OCI-LY1 (cell line): ENCODE data around the gene CNST.
A peak's percentile ranks its signal among the peaks of the same experiment; 100 is the strongest.
"Not testable (repeated sequence)": the region's sequence is repeated elsewhere in the genome, so short reads cannot be mapped to it uniquely, and the experiment has no call there.

Experiments used
- H2AFZ ChIP-seq: fragments of 200-600 bp; sonication (generic), shearing (Covaris generic); 2 replicates; pipeline ENCODE4 v1.6.0; 2014; ENCODE audit warnings: antibody characterized with exemption, mild to moderate bottlenecking, low read length
- H3F3A ChIP-seq: fragments of 200-600 bp; sonication (generic), shearing (Covaris generic); 2 replicates; pipeline ENCODE4 v1.6.0; 2014; ENCODE audit warnings: mild to moderate bottlenecking, antibody characterized with exemption, low read length, moderate library complexity; ENCODE audit not compliant: insufficient read depth
- H3K27ac ChIP-seq: fragments of 200-600 bp; sonication (generic); 2 replicates; pipeline ENCODE4 v1.5.1; 2014; ENCODE audit warnings: low read length, mixed run types, mild to moderate bottlenecking, low read depth; ENCODE audit not compliant: poor library complexity, severe bottlenecking
- H3K27me3 ChIP-seq: fragments of 200-600 bp; sonication (generic); 2 replicates; pipeline ENCODE4 v1.6.0; 2014; ENCODE audit warnings: antibody characterized with exemption, mild to moderate bottlenecking, low read length, moderate library complexity; ENCODE audit not compliant: insufficient read depth
- H3K36me3 ChIP-seq: fragments of 200-600 bp; sonication (generic); 2 replicates; pipeline ENCODE4 v1.6.1; 2014; ENCODE audit warnings: mild to moderate bottlenecking, antibody characterized with exemption, low read length, moderate library complexity, mixed read lengths; ENCODE audit not compliant: insufficient read depth
- H3K4me1 ChIP-seq: fragments of 200-600 bp; sonication (generic); 2 replicates; pipeline ENCODE4 v1.5.1; 2014; ENCODE audit warnings: mild to moderate bottlenecking, low read length, moderate library complexity; ENCODE audit not compliant: insufficient read depth, severe bottlenecking
- H3K4me2 ChIP-seq: fragments of 200-600 bp; sonication (generic), shearing (Covaris generic); 2 replicates; pipeline ENCODE4 v1.6.1; 2014; ENCODE audit warnings: low read length
- H3K4me3 ChIP-seq: fragments of 200-600 bp; sonication (generic); 2 replicates; pipeline ENCODE4 v1.5.1; 2014; ENCODE audit warnings: low read length, low read depth, mild to moderate bottlenecking, mixed read lengths; ENCODE audit not compliant: poor library complexity, severe bottlenecking
- H3K79me2 ChIP-seq: fragments of 200-600 bp; shearing (Covaris generic); 2 replicates; pipeline ENCODE4 v1.6.1; 2016; ENCODE audit warnings: mixed run types, low read length, mixed read lengths; ENCODE audit not compliant: insufficient read depth
- H3K9ac ChIP-seq: fragments of 200-600 bp; sonication (generic), shearing (Covaris generic); 2 replicates; pipeline ENCODE4 v1.6.1; 2014; ENCODE audit warnings: mild to moderate bottlenecking, low read length, mixed read lengths
- H3K9me2 ChIP-seq: fragments of 200-600 bp; sonication (generic), shearing (Covaris generic); 2 replicates; pipeline ENCODE4 v1.6.1; 2014; ENCODE audit warnings: low read depth, mild to moderate bottlenecking, low read length, mixed read lengths
- H3K9me3 ChIP-seq: fragments of 200-600 bp; shearing (Covaris generic); 2 replicates; pipeline ENCODE4 v1.6.1; 2014; ENCODE audit warnings: low read length, mixed read lengths
- H4K20me1 ChIP-seq: fragments of 200-600 bp; sonication (generic), shearing (Covaris generic); 2 replicates; pipeline ENCODE4 v1.6.0; 2016; ENCODE audit warnings: mild to moderate bottlenecking, low read length; ENCODE audit not compliant: insufficient read depth
- CTCF ChIP-seq: fragments of 200-600 bp; sonication (generic), shearing (Covaris generic); IDR thresholded peaks from 2 replicates; pipeline ENCODE4 v1.5.1; 2017; ENCODE audit warnings: mild to moderate bottlenecking, antibody characterized with exemption, low read length, moderate library complexity, mixed read lengths
- EZH2 ChIP-seq: fragments of 200-600 bp; sonication (generic), shearing (Covaris generic); IDR thresholded peaks from 2 replicates; pipeline ENCODE4 v1.8.0; 2017; ENCODE audit warnings: borderline replicate concordance, mixed run types, mild to moderate bottlenecking, antibody characterized with exemption, low read length, moderate library complexity, mixed read lengths

The CNST gene

GRCh38 chr1:246559310-246559709 is 6.9 kb upstream of the CNST start:
- Histone ChIP-seq H3K36me3 (peaks cover 73% of the 10 kb centered on the region), H3K4me2 (no peak overlapping the region)

GRCh38 chr1:246560833-246561232 is 5.4 kb upstream of the CNST start:
- not testable (repeated sequence) for H3K27me3 ChIP-seq, H4K20me1 ChIP-seq, H3F3A ChIP-seq, H3K27ac ChIP-seq, H3K4me2 ChIP-seq, H3K4me3 ChIP-seq, H3K9ac ChIP-seq, H2AFZ ChIP-seq, H3K9me2 ChIP-seq, H3K9me3 ChIP-seq
- H3K4me1 ChIP-seq = peaks cover 17% of the 10 kb centered on the region
- peaks cover 22% of the 10 kb centered on the region for H3K79me2 ChIP-seq
- peaks cover 60% of the 10 kb centered on the region for H3K36me3 ChIP-seq

More at GRCh38 chr1:246559310-246559709, 6.9 kb upstream of the CNST start:
- Histone ChIP-seq H4K20me1 (no peaks in the 10 kb centered on the region), H3K9me3 (no peaks in the 10 kb centered on the region), H3K9ac (no peak overlapping the region), H3K27me3 (no peaks in the 10 kb centered on the region), H3K4me3 (no peak overlapping the region), H3K4me1 (peaks cover 5% of the 10 kb centered on the region), H2AFZ (no peak overlapping the region), H3K27ac (no peak overlapping the region), H3K79me2 (peaks cover 7% of the 10 kb centered on the region; the same call in 1 of the 2 replicates), H3F3A (no peaks in the 10 kb centered on the region), H3K9me2 (no peaks in the 10 kb centered on the region)
- TF ChIP-seq CTCF (no peak), EZH2 (no peak)

GRCh38 chr1:246564839-246565750 is 1.2 kb upstream of the CNST start:
- peak overlapping the region; percentile 84 for H3K4me3 ChIP-seq
- peaks cover 25% of the 10 kb centered on the region for H3K36me3 ChIP-seq
- no peak for TF ChIP-seq CTCF
- H3K79me2 ChIP-seq = peaks cover 57% of the 10 kb centered on the region
- no peak overlapping the region for H3K27ac ChIP-seq
- no peaks in the 10 kb centered on the region for H3F3A ChIP-seq
- H2AFZ ChIP-seq = no peak overlapping the region
- no peaks in the 10 kb centered on the region for H4K20me1 ChIP-seq
- no peaks in the 10 kb centered on the region for H3K9me2 ChIP-seq
- H3K4me1 ChIP-seq = peaks cover 44% of the 10 kb centered on the region
- H3K27me3 ChIP-seq = no peaks in the 10 kb centered on the region
- H3K9me3 ChIP-seq = no peaks in the 10 kb centered on the region
- peak overlapping the region; percentile 80 for H3K4me2 ChIP-seq
- peak overlapping the region; percentile 70 for H3K9ac ChIP-seq

GRCh38 chr1:246565751-246566127 is 517 bp upstream of the CNST start:
- peaks cover 63% of the 10 kb centered on the region for H3K79me2 ChIP-seq
- H3K9ac ChIP-seq = peak overlapping the region; percentile 70
- H3K36me3 ChIP-seq = peaks cover 19% of the 10 kb centered on the region; the same call in 1 of the 2 replicates
- no peaks in the 10 kb centered on the region for H3K27me3 ChIP-seq
- no peak overlapping the region for H3K27ac ChIP-seq
- no peak for TF ChIP-seq EZH2
- TF ChIP-seq CTCF = no peak
- peak overlapping the region; percentile 80 for H3K4me2 ChIP-seq
- no peak overlapping the region for H2AFZ ChIP-seq
- no peaks in the 10 kb centered on the region for H3K9me3 ChIP-seq
- H3K4me3 ChIP-seq = peak overlapping the region; percentile 84
- H3K9me2 ChIP-seq = no peaks in the 10 kb centered on the region
- H3F3A ChIP-seq = no peaks in the 10 kb centered on the region
- H3K4me1 ChIP-seq = peaks cover 51% of the 10 kb centered on the region
- H4K20me1 ChIP-seq = no peaks in the 10 kb centered on the region
